SK-N-SH (cell line): ENCODE results near the gene NUDT1.

Experiments used
- CHD2 ChIP-seq: fragments of 150-350 bp; IDR thresholded peaks from 2 replicates; pipeline ENCODE4 v1.6.1; 2018; ENCODE audit warnings: low read length; ENCODE audit not compliant: partially characterized antibody
- EZH2phosphoT487 ChIP-seq: fragments of 200-600 bp; sonication (generic); IDR thresholded peaks from 2 replicates; pipeline ENCODE4 v1.6.1; 2017; ENCODE audit warnings: low read depth, mixed run types, mild to moderate bottlenecking, antibody characterized with exemption, moderate library complexity, borderline replicate concordance
- POLR2AphosphoS5 ChIP-seq: IDR thresholded peaks from 2 replicates; pipeline ENCODE4 v1.6.1; 2012; ENCODE audit warnings: low read depth, low read length
- RAD21 ChIP-seq: IDR thresholded peaks from 2 replicates; pipeline ENCODE4 v1.6.1; 2012; ENCODE audit warnings: mild to moderate bottlenecking, low read length
- TCF12 ChIP-seq: IDR thresholded peaks from 2 replicates; pipeline ENCODE4 v1.4.0; 2012
- TF ChIP-seq, protein P1 (sequence below): fragments of 200-600 bp; sonication (generic); IDR thresholded peaks from 2 replicates; pipeline ENCODE4 v1.6.1; 2017; ENCODE audit warnings: antibody characterized with exemption, mild to moderate bottlenecking, moderate library complexity
- TF ChIP-seq, protein P2 (sequence below): IDR thresholded peaks from 2 replicates; pipeline ENCODE4 v1.6.1; 2012; ENCODE audit warnings: mild to moderate bottlenecking, low read depth, low read length, moderate library complexity
- TF ChIP-seq, protein P3 (sequence below): fragments of 150-350 bp; IDR thresholded peaks from 2 replicates; pipeline ENCODE4 v1.6.1; 2016; ENCODE audit warnings: mild to moderate bottlenecking, low read depth, low read length
- TF ChIP-seq, protein P4 (sequence below): IDR thresholded peaks from 2 replicates; pipeline ENCODE4 v1.4.0; 2012; ENCODE audit warnings: low read depth

DNA sequence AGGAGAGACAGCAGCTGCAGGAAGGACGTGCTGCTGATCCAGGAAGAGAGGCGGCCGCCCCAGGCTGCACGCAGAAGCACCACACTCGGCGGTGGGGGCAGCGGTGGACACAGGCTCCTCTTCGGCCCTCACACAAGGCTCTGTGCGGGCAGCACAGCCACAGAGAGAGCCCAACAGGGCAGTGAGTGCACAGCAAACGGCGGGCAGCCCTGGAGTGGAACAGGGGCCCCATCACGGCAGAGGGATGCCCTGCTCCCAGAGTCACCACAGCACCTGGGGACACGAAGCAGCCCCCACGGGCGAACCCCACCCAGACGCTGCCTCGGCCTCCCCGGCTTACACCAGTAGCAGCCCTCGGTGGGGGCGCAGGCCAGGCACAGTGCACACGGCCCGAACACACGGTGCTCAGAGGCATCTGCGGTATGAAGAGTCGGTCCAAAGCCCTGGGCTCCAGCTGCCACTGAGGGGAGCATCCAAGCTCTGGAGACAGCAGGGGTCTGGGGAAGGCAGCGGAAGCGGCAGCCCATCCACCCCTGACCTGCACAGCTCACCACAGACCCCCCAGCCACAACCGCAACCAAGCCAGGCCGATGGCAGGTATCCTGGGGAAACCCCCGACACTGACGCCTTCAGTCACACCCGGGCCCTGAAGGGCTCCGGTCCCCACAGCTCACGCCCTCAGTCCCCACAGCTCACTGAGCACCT lies 16.8 kb downstream of the NUDT1 start:
- TF ChIP-seq, protein P1, sequence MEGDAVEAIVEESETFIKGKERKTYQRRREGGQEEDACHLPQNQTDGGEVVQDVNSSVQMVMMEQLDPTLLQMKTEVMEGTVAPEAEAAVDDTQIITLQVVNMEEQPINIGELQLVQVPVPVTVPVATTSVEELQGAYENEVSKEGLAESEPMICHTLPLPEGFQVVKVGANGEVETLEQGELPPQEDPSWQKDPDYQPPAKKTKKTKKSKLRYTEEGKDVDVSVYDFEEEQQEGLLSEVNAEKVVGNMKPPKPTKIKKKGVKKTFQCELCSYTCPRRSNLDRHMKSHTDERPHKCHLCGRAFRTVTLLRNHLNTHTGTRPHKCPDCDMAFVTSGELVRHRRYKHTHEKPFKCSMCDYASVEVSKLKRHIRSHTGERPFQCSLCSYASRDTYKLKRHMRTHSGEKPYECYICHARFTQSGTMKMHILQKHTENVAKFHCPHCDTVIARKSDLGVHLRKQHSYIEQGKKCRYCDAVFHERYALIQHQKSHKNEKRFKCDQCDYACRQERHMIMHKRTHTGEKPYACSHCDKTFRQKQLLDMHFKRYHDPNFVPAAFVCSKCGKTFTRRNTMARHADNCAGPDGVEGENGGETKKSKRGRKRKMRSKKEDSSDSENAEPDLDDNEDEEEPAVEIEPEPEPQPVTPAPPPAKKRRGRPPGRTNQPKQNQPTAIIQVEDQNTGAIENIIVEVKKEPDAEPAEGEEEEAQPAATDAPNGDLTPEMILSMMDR = no peak
- TF ChIP-seq CHD2 = no peak
- TF ChIP-seq, protein P2, sequence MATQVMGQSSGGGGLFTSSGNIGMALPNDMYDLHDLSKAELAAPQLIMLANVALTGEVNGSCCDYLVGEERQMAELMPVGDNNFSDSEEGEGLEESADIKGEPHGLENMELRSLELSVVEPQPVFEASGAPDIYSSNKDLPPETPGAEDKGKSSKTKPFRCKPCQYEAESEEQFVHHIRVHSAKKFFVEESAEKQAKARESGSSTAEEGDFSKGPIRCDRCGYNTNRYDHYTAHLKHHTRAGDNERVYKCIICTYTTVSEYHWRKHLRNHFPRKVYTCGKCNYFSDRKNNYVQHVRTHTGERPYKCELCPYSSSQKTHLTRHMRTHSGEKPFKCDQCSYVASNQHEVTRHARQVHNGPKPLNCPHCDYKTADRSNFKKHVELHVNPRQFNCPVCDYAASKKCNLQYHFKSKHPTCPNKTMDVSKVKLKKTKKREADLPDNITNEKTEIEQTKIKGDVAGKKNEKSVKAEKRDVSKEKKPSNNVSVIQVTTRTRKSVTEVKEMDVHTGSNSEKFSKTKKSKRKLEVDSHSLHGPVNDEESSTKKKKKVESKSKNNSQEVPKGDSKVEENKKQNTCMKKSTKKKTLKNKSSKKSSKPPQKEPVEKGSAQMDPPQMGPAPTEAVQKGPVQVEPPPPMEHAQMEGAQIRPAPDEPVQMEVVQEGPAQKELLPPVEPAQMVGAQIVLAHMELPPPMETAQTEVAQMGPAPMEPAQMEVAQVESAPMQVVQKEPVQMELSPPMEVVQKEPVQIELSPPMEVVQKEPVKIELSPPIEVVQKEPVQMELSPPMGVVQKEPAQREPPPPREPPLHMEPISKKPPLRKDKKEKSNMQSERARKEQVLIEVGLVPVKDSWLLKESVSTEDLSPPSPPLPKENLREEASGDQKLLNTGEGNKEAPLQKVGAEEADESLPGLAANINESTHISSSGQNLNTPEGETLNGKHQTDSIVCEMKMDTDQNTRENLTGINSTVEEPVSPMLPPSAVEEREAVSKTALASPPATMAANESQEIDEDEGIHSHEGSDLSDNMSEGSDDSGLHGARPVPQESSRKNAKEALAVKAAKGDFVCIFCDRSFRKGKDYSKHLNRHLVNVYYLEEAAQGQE = no peak
- TF ChIP-seq, protein P3, sequence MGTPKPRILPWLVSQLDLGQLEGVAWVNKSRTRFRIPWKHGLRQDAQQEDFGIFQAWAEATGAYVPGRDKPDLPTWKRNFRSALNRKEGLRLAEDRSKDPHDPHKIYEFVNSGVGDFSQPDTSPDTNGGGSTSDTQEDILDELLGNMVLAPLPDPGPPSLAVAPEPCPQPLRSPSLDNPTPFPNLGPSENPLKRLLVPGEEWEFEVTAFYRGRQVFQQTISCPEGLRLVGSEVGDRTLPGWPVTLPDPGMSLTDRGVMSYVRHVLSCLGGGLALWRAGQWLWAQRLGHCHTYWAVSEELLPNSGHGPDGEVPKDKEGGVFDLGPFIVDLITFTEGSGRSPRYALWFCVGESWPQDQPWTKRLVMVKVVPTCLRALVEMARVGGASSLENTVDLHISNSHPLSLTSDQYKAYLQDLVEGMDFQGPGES = no peak
- TF ChIP-seq RAD21 = no peak
- TF ChIP-seq EZH2phosphoT487 = no peak
- TF ChIP-seq TCF12 = no peak
- TF ChIP-seq, protein P4, sequence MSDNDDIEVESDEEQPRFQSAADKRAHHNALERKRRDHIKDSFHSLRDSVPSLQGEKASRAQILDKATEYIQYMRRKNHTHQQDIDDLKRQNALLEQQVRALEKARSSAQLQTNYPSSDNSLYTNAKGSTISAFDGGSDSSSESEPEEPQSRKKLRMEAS = no peak
- TF ChIP-seq POLR2AphosphoS5 = no peak
